HepG2 (cell line): ENCODE results near the gene C22orf15. TPM values are rescaled to one million over a fixed set of nuclear protein-coding genes. Genes with fewer than 3 reads are reported as not detected.
A peak's percentile ranks its signal among the peaks of the same experiment; 100 is the strongest.

Source experiments
- AGO2 ChIP-seq: fragments of 200-400 bp; formaldehyde crosslinking; optimal IDR thresholded peaks from 2 replicates; pipeline ENCODE3; 2017; ENCODE audit warnings: mild to moderate bottlenecking, low read depth, low read length, moderate library complexity
- IRF2 ChIP-seq: IDR thresholded peaks from 2 replicates; pipeline ENCODE4 v1.6.1; 2018; ENCODE audit warnings: missing genetic modification reagents, missing compliant biosample characterization
- MAFF ChIP-seq: IDR thresholded peaks from 2 replicates; pipeline ENCODE4 v1.6.1; 2011; ENCODE audit warnings: low read depth, low read length, improper control_type of control experiment
- MATR3 ChIP-seq: sonication (generic); formaldehyde crosslinking; IDR thresholded peaks from 2 replicates; pipeline ENCODE4 v1.4.0; 2020; ENCODE audit warnings: missing genetic modification reagents
- MNT ChIP-seq: fragments of 450-650 bp; IDR thresholded peaks from 2 replicates; pipeline ENCODE4 v1.6.1; 2016
- PAF1 ChIP-seq: IDR thresholded peaks from 2 replicates; pipeline ENCODE4 v1.6.1; 2016; ENCODE audit warnings: missing genetic modification reagents, missing compliant biosample characterization
- PATZ1 ChIP-seq: sonication (generic); formaldehyde crosslinking; IDR thresholded peaks from 2 replicates; pipeline ENCODE4 v1.4.0; 2020; ENCODE audit warnings: missing genetic modification reagents
- RAD21 ChIP-seq: fragments of 450-650 bp; formaldehyde crosslinking; IDR thresholded peaks from 2 replicates; pipeline ENCODE4 v1.5.0; 2020; ENCODE audit warnings: mild to moderate bottlenecking
- SMAD9 ChIP-seq: sonication (generic); formaldehyde crosslinking; IDR thresholded peaks from 2 replicates; pipeline ENCODE4 v1.5.1; 2020; ENCODE audit warnings: mild to moderate bottlenecking, missing genetic modification reagents
- SP140L ChIP-seq: sonication (generic); formaldehyde crosslinking; IDR thresholded peaks from 2 replicates; pipeline ENCODE4 v1.4.0; 2020; ENCODE audit warnings: missing genetic modification reagents, borderline replicate concordance
- ZNF34 ChIP-seq: sonication (generic); formaldehyde crosslinking; IDR thresholded peaks from 2 replicates; pipeline ENCODE4 v1.4.0; 2020; ENCODE audit warnings: mild to moderate bottlenecking, missing genetic modification reagents, borderline replicate concordance
- ZNF510 ChIP-seq: sonication (generic); formaldehyde crosslinking; IDR thresholded peaks from 2 replicates; pipeline ENCODE4 v1.4.0; 2020; ENCODE audit warnings: low read depth, mild to moderate bottlenecking, missing genetic modification reagents
- ZNF639 ChIP-seq: conservative IDR thresholded peaks from 2 replicates; pipeline ENCODE4 v1.6.1; 2018; ENCODE audit warnings: missing genetic modification reagents
- ZNF678 ChIP-seq: sonication (generic); formaldehyde crosslinking; IDR thresholded peaks from 2 replicates; pipeline ENCODE4 v1.4.0; 2020; ENCODE audit warnings: mild to moderate bottlenecking, missing genetic modification reagents
- ZNF850 ChIP-seq: sonication (generic); formaldehyde crosslinking; conservative IDR thresholded peaks from 2 replicates; pipeline ENCODE4 v1.9.0; 2021; ENCODE audit warnings: mild to moderate bottlenecking, missing genetic modification reagents
- polyA plus RNA-seq, 8 experiments: library from polyadenylated mRNA; depleted of rRNA in 3 of 8; stranded (reverse) in 7 of 8; unstranded in 1 of 8; fragments of >200 nt; fragmentation: Illumina TruSeq in 4 of 8; extraction: Trizol in 4 of 8; gene quantifications; 2 replicates each; pipeline versions ENCODE4 v1.2.1 to v1.2.3, GENCODE V29; 2011 to 2016; ENCODE audit warnings: low read depth in 4 of 8, missing spikeins in 1 of 8, mixed read lengths in 1 of 8; ENCODE audit not compliant: insufficient read depth in 1 of 8
- total RNA-seq, 5 experiments: library from RNA; depleted of rRNA; stranded (reverse); fragments of >200 nt; fragmentation: Illumina TruSeq; extraction: Trizol; gene quantifications; 2 replicates each; pipeline ENCODE4 v1.2.3, GENCODE V29; 2016; ENCODE audit warnings: low read depth in 1 of 5
- TF ChIP-seq, protein P1 (sequence below): sonication (generic); formaldehyde crosslinking; IDR thresholded peaks from 2 replicates; pipeline ENCODE4 v1.5.0; 2020; ENCODE audit warnings: missing genetic modification reagents, mild to moderate bottlenecking, borderline replicate concordance
- TF ChIP-seq, protein P2 (sequence below): sonication (generic); formaldehyde crosslinking; IDR thresholded peaks from 2 replicates; pipeline ENCODE4 v1.5.1; 2020; ENCODE audit warnings: missing genetic modification reagents, mild to moderate bottlenecking, borderline replicate concordance
- TF ChIP-seq, protein P3 (sequence below): sonication (generic); formaldehyde crosslinking; conservative IDR thresholded peaks from 2 replicates; pipeline ENCODE4 v1.8.0; 2022; ENCODE audit warnings: low read depth, missing genetic modification reagents

The C22orf15 gene
- total and polyA plus RNA-seq, 2 of the 13 experiments (the other 11 are each of a cell fraction or from before 2014, with no cell fraction given), result not detected

DNA sequence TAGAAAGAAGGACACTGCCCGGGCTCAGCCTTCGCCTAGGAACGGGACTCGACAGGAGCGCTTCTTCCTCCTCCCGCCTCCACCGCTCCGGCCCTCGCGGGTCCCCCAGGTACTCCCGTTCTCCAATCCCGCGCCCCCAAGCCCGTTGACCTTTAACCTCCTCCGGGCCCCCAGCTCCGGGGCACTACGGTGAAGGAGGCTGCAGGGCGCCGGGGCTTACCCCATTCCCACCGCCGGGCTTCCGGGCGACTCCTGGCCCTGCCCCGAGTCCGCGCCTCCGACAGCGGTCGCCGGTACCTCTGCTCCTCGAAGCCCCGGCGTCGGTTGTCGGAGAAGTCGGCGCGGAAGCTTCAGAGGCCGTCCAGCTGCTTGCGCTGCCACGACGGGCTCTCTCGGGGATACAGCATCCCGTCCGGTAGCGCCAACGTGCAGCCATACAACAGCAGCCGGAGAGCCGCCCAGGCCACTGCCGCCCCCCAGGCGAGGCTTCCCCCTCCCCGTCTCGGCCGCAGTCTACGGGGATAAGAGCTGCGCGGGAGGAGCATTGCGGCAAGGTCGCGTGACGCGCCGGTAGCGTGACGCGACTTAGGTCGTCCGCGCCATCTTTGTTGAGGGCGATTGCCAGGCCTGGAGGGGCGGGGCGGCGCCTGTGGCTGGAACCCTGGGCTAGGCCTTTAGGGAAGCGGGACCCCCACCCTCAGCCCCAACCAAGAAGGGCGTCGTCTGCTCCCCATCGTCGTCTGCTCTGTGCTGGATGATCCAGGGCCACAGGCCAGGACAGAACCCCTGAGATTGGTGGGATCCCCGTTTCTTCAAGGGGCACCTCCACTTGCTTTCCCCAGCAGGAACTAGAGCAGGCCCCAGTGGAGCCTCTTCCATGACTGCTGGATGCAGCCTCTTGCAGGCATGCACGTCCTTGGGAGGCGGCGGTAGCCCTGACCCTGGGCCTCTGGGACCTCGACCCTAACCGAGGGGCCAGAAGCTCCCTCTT, 45.7 kb upstream of the C22orf15 start (continued):
- TF ChIP-seq ZNF34 (CRISPR knock-in tag) (no peak), AGO2 (peak; percentile 31), MAFF (no peak), PAF1 (CRISPR knock-in tag) (no peak), ZNF639 (no peak), SP140L (CRISPR knock-in tag) (peak; percentile 63; the same call in 1 of the 2 replicates), ZNF678 (0 out of 2 replicates have a peak, but pooled peaks have one; percentile 43), SMAD9 (CRISPR knock-in tag) (no peak), ZNF510 (CRISPR knock-in tag) (no peak), IRF2 (CRISPR knock-in tag) (peak; percentile 80; the same call in 1 of the 2 replicates), RAD21 (CRISPR knock-in tag) (no peak; the same call in 1 of the 2 replicates), MNT (peak; percentile 14), ZNF850 (CRISPR knock-in tag) (no peak), PATZ1 (CRISPR knock-in tag) (peak; percentile 98), MATR3 (CRISPR knock-in tag) (no peak)
- TF ChIP-seq, protein P1, sequence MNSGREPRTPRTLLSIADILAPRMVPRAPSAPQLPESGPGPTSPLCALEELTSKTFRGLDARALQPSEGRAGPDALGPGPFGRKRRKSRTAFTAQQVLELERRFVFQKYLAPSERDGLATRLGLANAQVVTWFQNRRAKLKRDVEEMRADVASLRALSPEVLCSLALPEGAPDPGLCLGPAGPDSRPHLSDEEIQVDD (CRISPR knock-in tag), result no peak
- TF ChIP-seq, protein P2, sequence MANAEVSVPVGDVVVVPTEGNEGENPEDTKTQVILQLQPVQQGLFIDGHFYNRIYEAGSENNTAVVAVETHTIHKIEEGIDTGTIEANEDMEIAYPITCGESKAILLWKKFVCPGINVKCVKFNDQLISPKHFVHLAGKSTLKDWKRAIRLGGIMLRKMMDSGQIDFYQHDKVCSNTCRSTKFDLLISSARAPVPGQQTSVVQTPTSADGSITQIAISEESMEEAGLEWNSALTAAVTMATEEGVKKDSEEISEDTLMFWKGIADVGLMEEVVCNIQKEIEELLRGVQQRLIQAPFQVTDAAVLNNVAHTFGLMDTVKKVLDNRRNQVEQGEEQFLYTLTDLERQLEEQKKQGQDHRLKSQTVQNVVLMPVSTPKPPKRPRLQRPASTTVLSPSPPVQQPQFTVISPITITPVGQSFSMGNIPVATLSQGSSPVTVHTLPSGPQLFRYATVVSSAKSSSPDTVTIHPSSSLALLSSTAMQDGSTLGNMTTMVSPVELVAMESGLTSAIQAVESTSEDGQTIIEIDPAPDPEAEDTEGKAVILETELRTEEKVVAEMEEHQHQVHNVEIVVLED (CRISPR knock-in tag), result peak; percentile 98
- TF ChIP-seq, protein P3, sequence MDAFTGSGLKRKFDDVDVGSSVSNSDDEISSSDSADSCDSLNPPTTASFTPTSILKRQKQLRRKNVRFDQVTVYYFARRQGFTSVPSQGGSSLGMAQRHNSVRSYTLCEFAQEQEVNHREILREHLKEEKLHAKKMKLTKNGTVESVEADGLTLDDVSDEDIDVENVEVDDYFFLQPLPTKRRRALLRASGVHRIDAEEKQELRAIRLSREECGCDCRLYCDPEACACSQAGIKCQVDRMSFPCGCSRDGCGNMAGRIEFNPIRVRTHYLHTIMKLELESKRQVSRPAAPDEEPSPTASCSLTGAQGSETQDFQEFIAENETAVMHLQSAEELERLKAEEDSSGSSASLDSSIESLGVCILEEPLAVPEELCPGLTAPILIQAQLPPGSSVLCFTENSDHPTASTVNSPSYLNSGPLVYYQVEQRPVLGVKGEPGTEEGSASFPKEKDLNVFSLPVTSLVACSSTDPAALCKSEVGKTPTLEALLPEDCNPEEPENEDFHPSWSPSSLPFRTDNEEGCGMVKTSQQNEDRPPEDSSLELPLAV (CRISPR knock-in tag), result no peak
